Measurements from ENCODE around the gene PPP3CA.

PPP3CA gene

GRCh38 chr4:100985576-100985975 is 361.8 kb downstream of the PPP3CA start:
- DNase-seq: no peak

DNA sequence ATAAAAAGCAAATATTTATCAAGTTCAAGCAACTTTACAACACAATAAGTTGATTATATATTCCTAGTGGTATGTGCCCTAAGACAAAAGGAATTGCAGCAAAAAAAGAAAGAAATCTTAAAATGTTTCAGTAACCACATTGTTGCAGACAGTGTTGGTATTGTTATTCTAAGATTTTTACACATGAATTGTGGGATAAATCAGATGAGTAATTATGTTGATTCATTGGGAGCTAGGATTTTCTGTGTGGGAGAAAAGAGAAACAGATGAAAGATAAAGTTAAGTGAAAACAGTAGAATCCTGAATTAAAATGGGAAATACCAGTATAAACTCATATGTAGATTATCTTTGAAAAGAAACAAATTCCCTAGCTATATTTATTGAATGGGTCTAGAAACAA is 362.4 kb downstream of the PPP3CA start:
- no peak for DNase-seq

- DNase-seq: no peak
Observed at GRCh38 chr4:100983426-100983825, 363.9 kb downstream of the PPP3CA start.

DNA sequence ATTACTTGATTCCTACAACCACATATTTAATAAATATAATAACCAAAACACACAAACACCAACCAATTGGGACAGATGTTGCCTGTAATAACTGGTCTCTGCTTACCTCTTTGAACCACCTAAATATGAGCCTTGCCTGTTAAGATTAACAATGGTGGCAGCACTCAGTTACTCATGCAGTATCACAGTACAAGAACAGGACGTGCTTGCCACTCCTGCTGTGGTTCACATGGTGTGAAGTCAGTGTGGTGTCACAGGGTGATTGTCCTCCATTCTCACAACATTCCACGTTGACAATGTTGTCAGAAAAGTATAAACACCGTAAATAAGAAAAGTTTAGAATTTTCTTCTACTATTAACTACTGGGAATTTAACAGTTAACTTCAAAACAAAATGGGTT is 365.0 kb downstream of the PPP3CA start:
- DNase-seq: no peak

DNA sequence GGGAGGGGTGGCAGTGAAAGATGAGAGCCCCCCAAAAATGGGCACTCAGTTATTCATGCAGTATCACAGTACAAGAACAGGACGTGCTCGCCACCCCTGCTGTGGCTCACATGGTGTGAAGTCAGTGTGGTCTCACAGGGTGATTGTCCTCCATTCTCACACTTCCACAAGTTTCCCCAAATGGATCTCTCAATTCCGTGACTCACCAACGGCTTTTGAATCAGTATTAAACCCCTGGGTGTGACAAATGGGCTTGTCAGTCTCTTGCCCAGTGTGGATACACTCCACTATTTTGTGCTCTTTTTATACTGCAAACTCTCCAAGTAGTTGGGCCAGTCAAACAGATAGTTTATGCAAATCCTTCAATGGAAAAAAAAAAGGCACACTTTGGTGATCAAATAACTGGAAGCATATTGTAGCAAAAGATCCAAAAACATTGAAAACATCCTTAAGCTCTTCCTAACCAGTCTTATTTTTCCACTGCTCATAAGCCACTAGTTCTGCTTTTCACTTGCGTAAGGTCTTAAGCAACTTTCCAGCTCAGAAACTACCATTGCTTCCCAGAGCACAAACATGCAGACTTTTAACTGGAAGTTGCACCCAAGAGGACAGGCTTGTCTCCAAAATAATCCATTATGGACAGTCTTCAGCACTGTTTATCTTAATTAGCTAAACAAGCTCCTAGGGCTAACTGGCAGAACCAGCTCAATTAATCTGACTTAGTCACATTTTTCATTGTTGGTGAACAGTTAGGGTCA is 365.7 kb downstream of the PPP3CA start:
- DNase-seq: no peak

DNA sequence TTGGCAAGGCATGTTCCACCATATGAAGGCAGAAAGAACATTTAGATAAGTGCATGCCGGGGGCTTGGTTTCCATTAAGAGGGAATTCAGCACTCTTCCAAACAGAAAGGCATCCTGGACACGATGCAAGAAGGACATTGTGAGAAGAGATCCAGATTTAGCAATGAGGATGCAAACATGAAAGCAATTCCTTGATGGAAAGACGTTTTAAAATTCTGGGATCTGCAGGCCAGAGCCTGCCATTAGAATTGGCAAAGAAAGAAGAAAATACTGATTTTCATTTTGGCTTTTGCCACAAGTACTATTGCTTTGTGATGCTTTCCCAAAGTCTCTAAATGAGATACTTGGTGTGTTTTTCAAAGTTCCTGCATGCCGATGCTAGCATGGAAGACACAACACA is 367.6 kb downstream of the PPP3CA start:
- no peak for DNase-seq

DNA sequence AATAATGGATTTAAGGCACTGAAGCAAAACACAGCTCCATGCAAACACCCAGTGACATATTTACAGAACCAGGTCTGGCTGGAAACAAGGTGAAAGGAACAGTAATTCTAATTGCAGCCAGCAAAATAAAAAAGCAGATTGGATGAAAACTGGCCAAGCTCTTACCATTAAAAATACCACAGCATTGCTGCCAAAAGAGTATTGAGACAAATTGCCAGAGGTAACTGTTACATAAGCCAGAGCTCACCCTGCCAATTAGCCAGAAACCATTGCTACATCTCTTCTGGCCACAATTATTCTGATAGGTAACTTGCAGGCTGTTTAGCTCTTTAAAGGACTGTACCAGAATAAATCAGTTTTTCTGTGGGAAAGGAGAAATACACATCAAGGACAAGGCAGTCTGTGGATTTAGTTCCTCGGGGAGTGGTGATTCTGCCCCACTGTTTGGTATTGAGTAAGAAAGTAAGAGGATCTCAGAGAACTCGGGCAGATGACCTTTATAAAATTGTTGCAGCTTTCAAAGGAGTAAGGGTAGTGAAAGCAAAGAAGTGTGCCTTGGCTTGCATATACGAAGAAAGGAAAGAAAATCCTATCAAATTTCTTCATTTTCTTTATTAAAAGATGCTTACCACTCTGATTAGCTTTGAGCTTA is 369.5 kb downstream of the PPP3CA start:
- no peak for DNase-seq

GRCh38 chr4:100977274-100977673 is 370.1 kb downstream of the PPP3CA start:
- no peak for DNase-seq
